Stimulated activated CD4-positive, alpha-beta T cell treated with anti-CD3 and anti-CD28 coated beads, Interleukin-1b, Interleukin-23, amount 100 ng/mL, for 48 hours (primary cell): ENCODE measurements around the gene ZC3H15.
"Not testable (repeated sequence)": the region's sequence is repeated elsewhere in the genome, so short reads cannot be mapped to it uniquely, and the experiment has no call there.

Experiments
- DNase-seq: peaks from one replicate; pipeline ENCODE4 v3.0.0-alpha.2; 2020

The ZC3H15 gene

DNA sequence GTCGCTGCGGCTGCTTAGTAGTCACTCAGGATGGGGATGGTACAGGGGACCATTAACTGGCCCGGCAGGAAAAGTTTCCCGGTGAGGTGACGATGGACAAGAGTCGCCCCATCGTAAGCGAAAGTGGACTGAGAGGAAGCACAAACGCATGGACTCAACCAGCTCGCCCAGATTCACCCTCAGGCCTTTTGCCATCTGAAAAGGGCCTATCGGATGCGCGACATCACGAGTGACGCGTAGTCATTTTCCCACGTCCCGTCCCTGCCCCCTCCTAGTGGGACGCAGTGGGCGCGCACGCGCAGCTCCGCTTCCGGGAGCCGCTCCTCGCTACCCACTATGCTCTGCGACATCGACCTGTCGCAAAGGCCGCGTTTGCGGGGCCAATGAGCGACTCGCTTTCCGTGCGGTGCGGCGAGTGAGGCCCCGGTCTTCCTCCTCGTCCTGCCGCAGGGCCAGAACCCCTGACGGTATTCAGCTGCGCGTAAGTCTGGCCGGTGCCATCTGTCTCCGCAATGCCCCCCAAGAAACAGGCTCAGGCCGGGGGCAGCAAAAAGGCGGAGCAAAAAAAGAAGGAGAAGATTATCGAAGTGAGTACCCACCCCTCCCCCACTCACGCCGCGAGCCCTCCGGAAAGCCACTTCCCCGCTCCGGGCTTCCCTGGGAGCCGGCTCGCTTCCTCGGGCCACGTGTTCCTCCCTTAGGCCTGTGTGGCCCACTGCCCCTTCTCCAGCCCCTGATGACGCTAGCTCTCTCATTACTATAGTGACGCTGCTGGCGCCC is at the start of gene ZC3H15:
Gene ZC3H15 (plus strand): TSS at position 390 of the 780 bp plus-strand sequence. CDS start 123 bp downstream, at position 513.
- peak; percentile 97 for DNase-seq

DNA sequence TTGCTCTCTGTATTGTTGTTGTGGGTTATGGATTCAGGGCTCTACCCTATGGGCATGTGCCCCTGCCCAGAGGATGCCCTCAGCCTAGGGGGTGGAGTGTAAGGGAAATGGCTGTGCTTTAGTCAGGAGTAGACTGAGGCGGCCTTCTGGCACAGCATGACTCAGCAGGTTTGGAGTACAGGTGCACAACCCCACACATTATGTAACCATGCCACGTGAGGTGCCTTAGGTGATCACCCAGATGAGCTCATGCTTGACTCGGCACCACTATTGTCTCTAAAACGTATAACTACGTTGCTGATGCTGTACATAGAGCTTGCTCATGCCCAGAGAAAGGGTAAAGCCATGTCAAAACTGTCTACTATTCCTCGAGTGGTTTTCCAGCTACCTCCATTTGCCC is 48.3 kb upstream of the ZC3H15 start:
- DNase-seq: no peak

DNA sequence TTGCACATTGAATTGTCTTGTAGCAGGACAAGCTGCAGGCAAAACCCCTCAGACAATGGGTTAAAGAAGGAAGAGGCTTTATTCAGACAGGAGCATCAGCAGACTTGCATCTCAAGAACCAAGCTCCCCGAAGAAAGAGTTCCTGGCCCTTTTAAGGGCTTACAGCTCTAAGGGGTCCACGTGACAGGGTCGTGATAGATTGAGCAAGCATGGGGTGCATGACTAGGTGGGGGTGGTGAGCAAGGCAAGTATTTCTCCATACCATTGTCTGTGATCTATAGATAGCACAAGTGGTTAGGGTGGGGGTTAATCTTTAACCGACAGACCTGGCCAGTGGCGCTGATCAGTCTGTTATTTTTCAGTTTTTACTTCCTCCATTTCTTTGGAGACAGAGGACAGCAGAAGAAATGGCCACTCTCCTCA is 46.4 kb upstream of the ZC3H15 start:
- DNase-seq: not testable (repeated sequence)

DNA sequence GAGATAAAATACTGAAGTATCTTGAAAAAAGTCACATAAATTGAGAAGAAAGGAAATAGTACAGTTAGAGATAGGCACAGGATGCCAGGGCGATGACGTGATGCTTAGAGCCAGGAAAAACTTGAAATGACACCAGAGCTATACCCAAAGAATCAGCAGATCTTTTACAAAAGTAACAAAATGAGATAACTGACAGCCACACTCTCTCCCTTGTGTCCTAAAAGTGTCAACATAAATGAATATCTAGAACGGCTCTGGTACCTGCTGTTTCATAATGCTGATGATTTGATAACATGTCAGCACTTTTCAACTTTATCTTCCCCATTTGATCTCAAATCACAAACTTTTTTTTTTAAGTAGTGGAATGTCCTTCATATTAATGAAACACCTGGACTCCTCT is 45.6 kb upstream of the ZC3H15 start:
- no peak for DNase-seq

DNA sequence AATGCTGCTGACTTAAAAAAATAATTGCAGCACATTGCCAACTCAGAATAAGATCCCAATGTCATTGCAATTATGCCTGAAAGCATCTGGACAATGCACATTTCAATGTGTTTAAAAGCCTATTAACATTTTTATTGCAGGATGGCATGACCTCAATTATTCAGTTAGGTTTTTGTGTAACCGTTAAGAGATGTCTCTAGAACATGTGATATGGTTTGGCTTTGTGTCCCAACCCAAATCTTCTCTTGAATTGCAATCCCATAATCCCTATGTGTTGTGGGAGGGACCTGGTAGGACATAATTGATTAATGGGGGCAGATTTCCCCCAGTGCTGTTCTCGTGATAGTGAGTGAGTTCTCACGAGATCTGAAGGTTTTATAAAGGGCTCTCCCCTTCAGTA is 43.2 kb upstream of the ZC3H15 start:
- DNase-seq: no peak

DNA sequence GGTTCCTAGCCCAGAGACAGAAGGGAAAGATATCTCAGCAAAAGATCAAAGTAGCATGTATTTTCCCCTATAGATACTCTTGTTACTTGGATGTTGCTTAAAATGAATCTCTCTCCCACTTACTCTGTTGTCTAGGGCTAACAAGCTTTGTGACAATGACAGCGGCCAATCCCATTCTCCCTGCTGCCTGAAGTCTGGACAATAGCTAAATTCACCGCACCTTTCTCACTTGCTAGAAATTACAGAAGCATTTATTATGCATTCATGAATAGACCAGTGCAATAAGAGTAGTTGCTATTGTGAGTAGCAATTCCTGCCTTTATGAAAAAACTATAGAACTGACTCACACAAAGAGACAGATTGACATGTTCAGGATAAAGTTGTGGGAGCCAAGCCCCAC is 42.2 kb upstream of the ZC3H15 start:
- DNase-seq: no peak

DNA sequence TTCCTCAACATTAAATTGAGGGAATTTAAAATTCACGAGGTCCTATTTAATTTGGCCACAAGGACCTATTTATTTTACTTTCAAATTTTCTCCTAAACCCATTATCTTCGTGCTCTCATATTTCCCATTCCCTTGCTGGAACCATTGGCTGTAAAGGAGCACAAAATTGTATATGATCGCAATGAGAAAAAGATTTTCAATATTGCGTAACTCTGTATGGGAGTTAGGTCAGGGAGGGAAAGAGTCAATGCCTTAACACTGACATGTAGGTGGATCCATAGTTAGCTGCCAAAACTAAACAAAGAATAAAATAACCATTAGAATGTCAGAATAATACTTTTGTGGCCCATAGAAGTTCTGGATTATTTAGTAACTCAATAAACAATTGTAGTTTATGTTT is 40.6 kb upstream of the ZC3H15 start:
- DNase-seq: no peak

DNA sequence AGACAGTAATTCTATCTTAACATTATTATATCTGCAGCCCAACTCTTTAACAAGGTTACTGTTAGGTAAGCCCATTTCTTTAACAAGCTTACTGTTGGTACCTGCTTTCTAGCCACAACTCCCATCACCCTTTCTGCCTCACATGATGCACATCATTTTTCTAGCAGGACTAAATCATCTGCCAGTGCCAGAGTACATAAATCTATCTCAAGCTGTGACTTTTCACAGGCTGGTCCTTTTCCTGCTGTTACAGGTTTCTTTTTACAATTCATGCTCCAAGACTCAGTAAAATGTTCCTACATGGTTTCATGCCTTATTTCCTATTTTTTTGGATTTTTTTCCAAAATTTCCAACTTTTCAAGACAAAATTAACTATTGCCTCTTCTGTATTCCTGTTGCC is 30.4 kb upstream of the ZC3H15 start:
- DNase-seq: no peak

DNA sequence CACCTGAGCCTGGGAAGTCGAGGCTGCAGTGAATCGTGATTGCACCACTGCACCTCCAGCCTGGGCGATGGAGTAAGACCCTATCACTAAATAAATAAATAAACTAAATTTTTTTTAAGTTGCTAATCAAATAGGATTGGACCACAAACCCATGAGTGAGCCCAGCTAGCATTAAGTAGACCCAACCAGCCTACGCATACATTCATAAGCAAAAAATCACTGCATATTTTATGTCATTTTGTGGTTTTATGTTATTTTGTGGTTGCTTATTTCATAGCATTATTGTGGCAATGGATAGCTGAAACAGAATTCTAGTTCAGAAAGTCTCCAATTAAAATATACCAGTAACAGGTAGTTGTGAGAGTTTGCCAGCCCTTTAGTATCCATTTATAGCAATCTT is 29.1 kb upstream of the ZC3H15 start:
- DNase-seq: no peak

DNA sequence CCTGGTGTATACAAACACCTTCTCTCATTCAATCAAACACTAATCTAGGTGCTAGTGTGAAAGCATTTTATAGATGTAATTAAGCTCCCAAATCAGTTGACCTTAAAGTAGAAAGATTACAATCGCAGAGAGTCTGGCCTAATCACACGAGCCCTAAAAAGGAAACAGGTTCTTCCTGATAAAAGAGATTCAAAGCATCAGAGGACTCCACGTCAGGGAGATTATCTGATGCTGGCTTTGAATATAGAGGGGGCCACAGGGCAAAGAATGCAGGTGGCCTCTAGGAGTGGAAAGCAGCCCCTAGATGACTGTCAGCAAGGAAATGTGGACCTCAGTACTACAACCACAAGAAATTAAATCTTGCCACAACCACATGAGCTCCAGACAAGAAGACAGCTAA is 28.2 kb upstream of the ZC3H15 start:
- no peak for DNase-seq

DNA sequence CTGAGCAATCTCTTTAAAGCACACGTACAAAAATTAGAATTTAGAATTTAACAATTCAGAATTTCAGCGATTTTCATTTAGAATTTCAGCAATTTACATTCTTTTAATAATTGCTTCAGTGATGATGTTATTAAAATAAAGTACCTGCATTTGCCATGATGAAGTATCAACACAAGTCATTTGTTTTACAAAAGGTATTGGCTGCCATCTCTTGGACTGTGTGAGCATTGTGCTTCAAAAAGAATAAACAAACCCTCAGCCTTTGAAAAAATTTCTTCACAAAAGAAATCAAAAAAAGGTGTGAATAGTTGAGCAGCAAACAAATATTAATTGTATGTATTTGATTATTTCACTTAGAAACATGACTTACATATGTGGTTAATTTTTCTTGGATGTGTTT is 27.1 kb upstream of the ZC3H15 start:
- DNase-seq: no peak

DNA sequence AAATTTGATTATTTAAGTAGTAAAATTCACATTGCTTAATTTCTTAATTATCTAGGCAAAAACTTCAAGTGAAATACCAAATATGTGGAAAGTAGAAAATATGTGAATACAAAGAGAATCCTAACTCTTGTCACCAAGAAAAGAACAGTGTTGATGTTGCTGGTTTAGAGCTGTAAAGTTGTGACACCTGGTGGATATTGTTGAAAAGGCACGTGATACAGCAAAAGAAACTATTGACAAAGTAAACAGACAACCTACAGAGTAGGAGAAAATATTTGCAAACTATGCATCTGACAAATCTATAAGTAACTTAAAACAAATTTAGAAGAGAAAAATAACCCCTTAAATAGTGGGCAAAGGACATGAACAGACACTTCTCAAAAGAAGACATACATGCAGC is 25.6 kb upstream of the ZC3H15 start:
- no peak for DNase-seq

DNA sequence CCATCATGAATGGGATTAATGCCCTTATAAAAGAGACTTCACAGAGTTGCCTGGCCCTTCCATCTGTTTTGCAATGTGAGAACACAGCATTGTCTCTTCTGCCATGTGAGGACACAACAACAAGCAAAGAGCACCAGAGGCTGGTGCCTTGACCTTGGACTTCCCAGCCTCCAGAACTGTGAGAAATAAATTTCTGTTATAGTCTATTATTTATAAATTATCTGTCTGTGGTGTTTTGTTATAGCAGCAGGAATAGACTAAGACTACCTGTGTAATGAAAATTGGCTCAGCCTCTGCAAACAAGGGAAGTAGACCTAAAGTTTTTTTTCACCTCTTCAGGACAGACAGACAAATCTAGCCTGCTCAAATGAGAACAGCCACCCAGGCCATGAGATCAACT is 19.3 kb upstream of the ZC3H15 start:
- DNase-seq: no peak

DNA sequence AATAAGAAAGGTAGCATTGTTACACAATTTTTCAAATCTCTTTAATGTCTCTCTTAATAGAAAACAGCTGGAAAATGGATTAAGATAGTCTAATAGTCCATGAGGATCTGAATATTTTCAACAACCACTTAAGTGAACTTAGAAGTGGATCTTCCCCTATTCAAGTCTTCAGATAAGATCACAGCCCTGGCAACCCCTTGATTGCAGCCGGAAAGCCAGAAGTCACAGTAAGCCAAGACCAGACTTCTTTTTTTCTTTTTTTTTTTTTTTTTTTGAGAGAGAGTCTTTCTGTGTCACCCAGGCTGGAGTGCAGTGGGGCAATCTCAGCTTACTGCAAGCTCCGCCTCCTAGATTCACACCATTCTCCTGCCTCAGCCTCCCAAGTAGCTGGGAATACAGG is 18.6 kb upstream of the ZC3H15 start:
- DNase-seq: no peak

DNA sequence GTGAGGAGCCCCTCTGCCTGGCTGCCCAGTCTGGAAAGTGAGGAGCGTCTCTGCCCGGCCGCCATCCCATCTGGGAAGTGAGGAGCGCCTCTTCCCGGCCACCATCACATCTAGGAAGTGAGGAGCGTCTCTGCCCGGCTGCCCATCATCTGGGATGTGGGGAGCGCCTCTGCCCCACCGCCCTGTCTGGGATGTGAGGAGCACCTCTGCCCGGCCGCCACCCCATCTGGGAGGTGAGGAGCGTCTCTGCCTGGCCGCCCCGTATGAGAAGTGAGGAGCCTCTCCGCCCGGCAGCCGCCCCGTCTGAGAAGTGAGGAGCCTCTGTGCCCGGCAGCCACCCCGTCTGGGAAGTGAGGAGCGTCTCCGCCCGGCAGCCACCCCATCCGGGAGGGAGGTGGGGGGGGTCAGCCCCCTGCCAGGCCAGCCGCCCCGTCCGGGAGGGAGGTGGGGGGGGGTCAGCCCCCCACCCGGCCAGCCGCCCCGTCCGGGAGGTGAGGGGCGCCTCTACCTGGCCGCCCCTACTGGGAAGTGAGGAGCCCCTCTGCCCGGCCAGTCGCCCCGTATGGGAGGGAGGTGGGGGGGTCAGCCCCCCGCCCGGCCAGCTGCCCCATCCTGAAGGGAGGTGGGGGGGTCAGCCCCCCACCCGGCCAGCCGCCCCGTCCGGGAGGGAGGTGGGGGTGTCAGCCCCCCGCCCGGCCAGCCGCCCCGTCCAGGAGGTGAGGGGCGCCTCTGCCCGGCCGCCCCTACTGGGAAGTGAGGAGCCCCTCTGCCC is 13.2 kb upstream of the ZC3H15 start:
- not testable (repeated sequence) for DNase-seq

DNA sequence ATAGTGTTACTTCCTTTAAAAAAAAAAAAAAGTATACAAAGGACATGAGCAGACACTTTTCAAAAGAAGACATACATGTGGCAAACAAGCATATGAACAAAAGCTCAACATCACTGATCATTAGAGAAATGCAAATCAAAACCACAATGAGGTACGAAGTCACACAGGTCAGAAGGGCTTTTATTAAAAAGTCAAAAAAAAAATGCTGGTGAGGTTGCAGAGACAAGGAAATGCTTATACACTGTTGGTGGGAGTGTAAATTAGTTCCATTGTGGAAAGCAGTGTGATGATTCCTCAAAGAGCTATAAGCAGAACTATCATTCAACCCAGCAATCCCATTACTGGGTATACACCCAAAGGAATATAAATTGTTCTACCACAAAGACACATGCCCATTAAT is 11.8 kb upstream of the ZC3H15 start:
- not testable (repeated sequence) for DNase-seq

DNA sequence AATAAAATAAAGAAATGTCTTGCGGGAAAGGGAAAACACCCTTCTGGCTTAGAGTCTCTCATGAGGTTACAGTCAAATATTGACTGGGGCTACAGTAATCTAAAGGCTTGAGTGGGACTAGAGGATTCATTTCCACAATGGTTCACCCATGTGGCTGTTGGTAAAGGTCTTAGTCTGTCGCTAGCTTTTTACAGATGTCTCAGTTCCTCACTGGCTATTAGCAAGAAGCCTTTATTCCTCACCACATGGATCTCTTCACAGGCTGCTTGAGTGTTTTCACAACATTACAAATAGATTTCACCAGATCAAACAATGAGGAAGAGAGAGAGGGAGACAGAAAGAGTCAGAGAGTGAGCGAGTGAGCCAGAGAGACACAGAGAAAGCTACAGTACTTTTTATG is 8.3 kb upstream of the ZC3H15 start:
- DNase-seq: no peak

DNA sequence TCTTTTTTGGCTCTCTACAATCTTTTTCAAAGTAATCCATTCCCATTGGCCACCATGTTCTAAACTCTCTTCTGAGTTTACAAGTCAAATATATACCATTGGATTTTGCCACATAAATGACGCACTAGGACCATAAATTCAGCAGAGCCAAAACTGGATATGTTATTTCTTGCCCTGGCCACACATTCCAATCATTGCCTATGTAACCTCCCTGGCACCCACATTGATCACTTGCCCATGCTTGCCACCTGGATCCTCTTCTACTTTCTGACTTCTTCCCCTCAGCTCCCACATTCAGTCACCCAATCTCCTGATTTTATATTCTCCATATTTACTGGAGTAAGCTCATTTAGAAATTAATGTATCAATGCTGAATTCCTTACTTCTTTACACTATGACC is 5.1 kb upstream of the ZC3H15 start:
- DNase-seq: no peak

DNA sequence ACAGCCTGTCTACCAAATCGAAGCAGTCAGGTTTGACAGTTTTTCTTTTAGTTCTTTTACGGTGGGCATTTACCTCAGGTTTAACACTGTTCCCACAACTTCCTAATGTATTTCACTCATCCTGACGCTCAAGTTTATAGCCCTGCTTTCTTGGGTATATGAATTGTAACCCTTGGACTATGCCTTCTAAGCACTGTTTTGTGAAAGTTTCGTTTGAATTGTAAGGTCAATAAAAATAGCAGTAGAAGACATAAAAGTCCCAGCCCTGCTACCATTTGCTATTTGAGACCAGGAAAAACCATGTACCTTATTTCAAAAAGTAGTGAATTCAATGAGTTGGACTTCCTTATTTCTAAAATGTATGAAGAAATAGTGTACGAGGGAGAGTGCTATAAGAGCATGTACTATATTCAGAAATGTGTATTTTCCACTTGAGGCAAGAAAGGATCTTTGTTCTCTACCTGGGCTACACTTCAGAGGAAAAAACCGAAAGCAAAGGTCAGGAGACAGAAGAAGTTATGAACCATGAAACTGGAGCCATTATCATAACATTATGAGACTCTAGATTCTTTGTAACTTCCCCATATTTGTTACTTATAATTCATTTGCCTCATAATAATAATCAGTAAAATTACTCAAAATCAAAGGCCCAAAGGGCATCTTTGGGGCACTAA is 1.9 kb upstream of the ZC3H15 start:
- DNase-seq: no peak

DNA sequence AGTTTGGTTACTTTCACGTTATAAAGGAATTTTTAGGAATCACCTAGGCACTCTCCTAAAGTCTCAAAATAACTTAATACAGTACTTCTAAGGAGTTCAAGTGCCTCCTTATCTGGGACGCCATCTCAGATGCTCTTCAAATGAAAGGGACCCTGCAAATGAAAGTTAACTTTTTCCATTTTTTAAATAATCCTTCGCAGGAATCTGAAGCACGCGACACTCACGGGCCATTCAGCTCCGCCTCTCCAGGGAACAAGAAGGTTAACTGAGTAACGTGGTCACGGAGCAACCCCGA is 537 bp upstream of the ZC3H15 start:
- no peak for DNase-seq

DNA sequence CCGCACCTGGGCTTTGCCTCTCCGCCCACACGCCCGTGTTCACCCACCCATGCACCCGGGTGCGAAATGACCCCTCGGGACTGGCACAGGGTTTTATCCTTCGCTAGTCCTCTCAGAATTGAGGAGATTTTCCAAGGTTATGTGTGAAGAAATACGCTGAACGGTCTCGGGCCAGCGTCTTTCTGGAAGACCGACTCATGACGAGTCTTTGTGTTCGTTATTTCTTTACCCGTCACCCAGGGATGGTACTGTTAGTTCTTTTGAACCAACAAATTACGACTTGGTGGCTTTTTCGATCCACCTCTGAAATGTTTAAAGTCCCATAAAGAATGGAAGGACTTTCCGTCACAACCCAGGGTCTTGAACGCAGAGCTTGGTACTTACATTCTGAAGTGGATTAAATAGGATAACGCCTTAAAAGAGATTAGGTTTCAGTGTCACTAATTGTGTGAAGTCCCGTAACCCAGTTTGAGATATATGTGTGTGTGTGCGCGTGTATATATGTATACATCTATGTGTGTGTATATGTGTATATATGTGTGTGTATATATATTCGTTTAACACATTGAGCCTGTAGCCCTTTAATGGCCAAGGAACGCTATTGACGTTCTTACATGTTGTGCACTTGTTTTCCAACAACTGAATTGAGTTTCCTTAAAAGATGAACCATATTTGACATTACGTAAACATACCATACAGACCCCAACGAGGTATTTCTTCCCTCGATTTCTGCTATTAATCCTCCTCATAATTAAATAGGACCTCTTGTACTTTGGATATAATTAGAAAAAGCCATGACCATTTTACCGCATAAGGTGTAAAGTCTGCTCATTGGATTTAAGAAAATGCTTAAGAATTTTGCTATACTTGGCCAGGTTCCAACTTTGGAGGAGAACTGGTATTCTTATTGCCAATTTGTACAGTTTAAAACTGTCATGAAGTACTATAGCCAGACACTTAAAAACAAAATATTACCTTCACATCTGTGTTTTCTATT is 889 bp downstream of the ZC3H15 start:
- no peak for DNase-seq

DNA sequence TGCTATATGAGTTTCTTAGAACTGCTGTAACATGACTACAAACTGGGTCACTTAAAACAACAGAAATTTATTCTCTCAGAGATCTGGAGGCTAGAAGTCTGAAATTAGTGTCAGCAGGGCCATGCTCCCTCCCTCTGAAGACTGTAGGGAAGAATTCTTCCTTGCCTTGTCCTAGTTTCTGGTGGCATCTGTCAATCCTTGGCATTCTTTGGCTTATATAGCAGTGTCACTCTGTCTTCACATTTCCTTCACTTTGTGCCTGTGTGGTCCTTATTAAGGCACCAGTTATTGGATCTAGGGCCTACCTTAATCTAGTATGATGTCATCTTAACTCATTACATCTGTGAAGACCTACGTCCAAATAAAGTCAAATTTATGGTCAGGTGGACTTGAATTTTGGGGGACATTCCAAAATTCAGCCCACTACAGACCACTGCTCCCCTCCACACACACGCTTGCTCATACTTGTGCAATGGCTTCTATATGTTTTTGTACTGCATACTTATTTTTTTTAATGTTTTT is 7.6 kb downstream of the ZC3H15 start:
- DNase-seq: no peak

DNA sequence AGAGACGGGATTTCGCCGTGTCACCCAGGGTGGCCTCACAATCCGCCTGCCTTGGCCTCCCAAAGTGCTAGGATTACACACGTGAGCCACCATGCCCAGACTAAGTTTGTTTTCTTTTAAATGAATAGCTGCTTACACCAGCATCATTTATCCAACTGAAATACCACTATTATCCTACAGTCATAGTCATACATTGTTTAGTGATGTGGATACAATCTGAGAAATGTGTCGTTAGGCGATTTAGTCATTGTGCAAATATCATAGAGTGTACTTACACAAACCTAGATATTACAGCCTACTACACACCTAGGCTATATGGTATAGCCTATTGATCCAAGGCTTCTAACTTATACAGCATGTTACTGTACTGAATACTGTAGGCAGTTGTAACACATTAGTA is 10.3 kb downstream of the ZC3H15 start:
- no peak for DNase-seq
